HEK293T (cell line): Measurements from ENCODE around the gene HAVCR2.
A peak's percentile ranks its signal among the peaks of the same experiment; 100 is the strongest.

Experiments used
- CTCF ChIA-PET: fragments of 350-600 bp; formaldehyde crosslinking; extraction: SDS; loops from one replicate; lab custom pipeline; 2021; ENCODE audit warnings: antibody characterized with exemption, inconsistent platforms; lab: Yijun Ruan, JAX
- POLR2A ChIA-PET: fragments of 350-600 bp; formaldehyde crosslinking; extraction: SDS; loops from one replicate; lab custom pipeline; 2020; ENCODE audit warnings: antibody characterized with exemption, inconsistent platforms; lab: Yijun Ruan, JAX
- DNase-seq: peaks from one replicate; pipeline ENCODE4 v3.0.0; 2012; ENCODE audit warnings: mixed read lengths; ENCODE audit errors: extremely low spot score
- ARNT ChIP-seq: fragments of 450-650 bp; IDR thresholded peaks from 2 replicates; pipeline ENCODE4 v1.6.1; 2017; ENCODE audit warnings: mild to moderate bottlenecking
- BHLHE40 ChIP-seq: fragments of 450-650 bp; IDR thresholded peaks from 2 replicates; pipeline ENCODE4 v1.6.1; 2016; ENCODE audit warnings: mild to moderate bottlenecking, moderate library complexity, borderline replicate concordance
- CTBP1 ChIP-seq: fragments of 450-650 bp; IDR thresholded peaks from 2 replicates; pipeline ENCODE4 v1.6.1; 2016; ENCODE audit warnings: borderline replicate concordance
- ELF4 ChIP-seq: fragments of 450-650 bp; IDR thresholded peaks from 2 replicates; pipeline ENCODE4 v1.6.1; 2017; ENCODE audit warnings: antibody characterized with exemption
- FOXA1 ChIP-seq: fragments of 450-650 bp; IDR thresholded peaks from 2 replicates; pipeline ENCODE4 v1.6.1; 2016; ENCODE audit warnings: mild to moderate bottlenecking
- FOXK2 ChIP-seq: fragments of 450-650 bp; IDR thresholded peaks from 2 replicates; pipeline ENCODE4 v1.6.1; 2016; ENCODE audit warnings: mild to moderate bottlenecking
- FOXM1 ChIP-seq: fragments of 450-650 bp; IDR thresholded peaks from 2 replicates; pipeline ENCODE4 v1.6.1; 2017; ENCODE audit warnings: mild to moderate bottlenecking, borderline replicate concordance
- HDGF ChIP-seq: fragments of 450-650 bp; IDR thresholded peaks from 2 replicates; pipeline ENCODE4 v1.6.1; 2017; ENCODE audit warnings: antibody characterized with exemption, borderline replicate concordance
- L3MBTL2 ChIP-seq: fragments of 450-650 bp; conservative IDR thresholded peaks from 2 replicates; pipeline ENCODE4 v1.6.1; 2016; ENCODE audit warnings: mild to moderate bottlenecking
- LEF1 ChIP-seq: fragments of 450-650 bp; IDR thresholded peaks from 2 replicates; pipeline ENCODE4 v1.6.1; 2017; ENCODE audit warnings: mild to moderate bottlenecking, borderline replicate concordance
- NFRKB ChIP-seq: fragments of 450-650 bp; IDR thresholded peaks from 2 replicates; pipeline ENCODE4 v1.6.1; 2016; ENCODE audit warnings: mild to moderate bottlenecking, moderate library complexity
- PKNOX1 ChIP-seq: fragments of 450-650 bp; IDR thresholded peaks from 2 replicates; pipeline ENCODE4 v1.6.1; 2016
- SP1 ChIP-seq: fragments of 450-650 bp; IDR thresholded peaks from 2 replicates; pipeline ENCODE4 v1.6.1; 2017
- SUZ12 ChIP-seq: fragments of 450-650 bp; IDR thresholded peaks from 2 replicates; pipeline ENCODE4 v1.6.1; 2016; ENCODE audit warnings: mild to moderate bottlenecking
- TARDBP ChIP-seq: fragments of 450-650 bp; IDR thresholded peaks from 2 replicates; pipeline ENCODE4 v1.6.1; 2016
- ZNF384 ChIP-seq: fragments of 450-650 bp; IDR thresholded peaks from 2 replicates; pipeline ENCODE4 v1.6.1; 2016

The HAVCR2 gene

GRCh38 chr5:157142317-157143126, 33.7 kb upstream of the HAVCR2 start, which contains the start of gene MED7:
TSS of gene MED7 (minus strand) at chr5:157142865. CDS start at chr5:157139431, 3,434 bp downstream.
- ChIA-PET POLR2A (interaction anchor here (0.6 to 2.6 kb wide), 24 partner anchors 10 to 532 kb away, joined by 3 to 22 read pairs (median 4); partner anchors contain the start of genes CYFIP2, GARIN3 and HAVCR2), CTCF (interaction anchor here (0.5 to 1.9 kb wide), 3 partner anchors 10 to 712 kb away, joined by 3 to 9 read pairs (median 5); no protein-coding TSS in a partner anchor)
- TF ChIP-seq PKNOX1 (peak; percentile 99), HDGF (no peak), LEF1 (no peak), ARNT (no peak), ELF4 (peak; percentile 54), FOXM1 (0 out of 2 replicates have a peak, but pooled peaks have one; percentile 15), SP1 (no peak), ZNF384 (peak; percentile 50; the same call in 1 of the 2 replicates), CTBP1 (no peak), NFRKB (no peak)
- peak; percentile 96 for DNase-seq

- no peak for TF ChIP-seq PKNOX1
- no peak for TF ChIP-seq ARNT
- no peak for TF ChIP-seq FOXM1
- TF ChIP-seq ZNF384, result no peak
- TF ChIP-seq FOXK2, result no peak
- TF ChIP-seq NFRKB, result no peak
- ChIA-PET POLR2A (interaction anchor here (1.0 kb wide), 1 partner anchor 9 kb away, joined by 3 read pairs; no protein-coding TSS in a partner anchor), CTCF (no interaction called here)
- no peak for DNase-seq
These were observed 28.8 kb upstream of the HAVCR2 start for GRCh38 chr5:157137691-157138090.

GRCh38 chr5:157132281-157132612, 23.4 kb upstream of the HAVCR2 start:
- DNase-seq, result no peak
- CTCF ChIA-PET, result interaction anchor here (0.6 to 1.9 kb wide), 6 partner anchors 10 to 1189 kb away, joined by 3 to 9 read pairs (median 4); partner anchors contain the start of gene MED7
- POLR2A ChIA-PET, result interaction anchor here (3.0 kb wide), 1 partner anchor 10 kb away, joined by 22 read pairs; the partner anchor contains the start of gene MED7
- TF ChIP-seq CTBP1 (no peak), SUZ12 (no peak), NFRKB (no peak), TARDBP (no peak), SP1 (no peak), ELF4 (no peak), L3MBTL2 (no peak), FOXK2 (no peak), FOXM1 (no peak), HDGF (no peak), ZNF384 (no peak), FOXA1 (no peak), LEF1 (no peak), PKNOX1 (no peak)

- TF ChIP-seq FOXK2 (no peak), LEF1 (no peak), PKNOX1 (no peak), NFRKB (no peak), ELF4 (no peak), ZNF384 (no peak), FOXA1 (no peak), TARDBP (no peak), SP1 (no peak), SUZ12 (no peak), CTBP1 (no peak), ARNT (no peak), BHLHE40 (no peak), L3MBTL2 (no peak), HDGF (no peak), FOXM1 (no peak)
- CTCF ChIA-PET, result interaction anchor here (0.6 kb wide), 2 partner anchors 12 to 1426 kb away, joined by 3 to 5 read pairs; partner anchors contain the start of gene MED7
- POLR2A ChIA-PET, result no interaction called here
- no peak for DNase-seq
These were observed 22.1 kb upstream of the HAVCR2 start for GRCh38 chr5:157130925-157131324.

GRCh38 chr5:157121709-157122108, 12.9 kb upstream of the HAVCR2 start:
- POLR2A ChIA-PET, result no interaction called here
- TF ChIP-seq FOXA1 (no peak), TARDBP (no peak), SP1 (no peak), ELF4 (no peak), PKNOX1 (no peak), SUZ12 (no peak), BHLHE40 (no peak), ARNT (no peak), L3MBTL2 (no peak), HDGF (no peak), NFRKB (no peak), FOXM1 (no peak), FOXK2 (no peak), LEF1 (no peak), ZNF384 (no peak), CTBP1 (no peak)
- CTCF ChIA-PET, result no interaction called here
- no peak for DNase-seq
